ENCODE data around the gene LRRC41.
"Not testable (repeated sequence)": the region's sequence is repeated elsewhere in the genome, so short reads cannot be mapped to it uniquely, and the experiment has no call there.

Gene LRRC41

DNA sequence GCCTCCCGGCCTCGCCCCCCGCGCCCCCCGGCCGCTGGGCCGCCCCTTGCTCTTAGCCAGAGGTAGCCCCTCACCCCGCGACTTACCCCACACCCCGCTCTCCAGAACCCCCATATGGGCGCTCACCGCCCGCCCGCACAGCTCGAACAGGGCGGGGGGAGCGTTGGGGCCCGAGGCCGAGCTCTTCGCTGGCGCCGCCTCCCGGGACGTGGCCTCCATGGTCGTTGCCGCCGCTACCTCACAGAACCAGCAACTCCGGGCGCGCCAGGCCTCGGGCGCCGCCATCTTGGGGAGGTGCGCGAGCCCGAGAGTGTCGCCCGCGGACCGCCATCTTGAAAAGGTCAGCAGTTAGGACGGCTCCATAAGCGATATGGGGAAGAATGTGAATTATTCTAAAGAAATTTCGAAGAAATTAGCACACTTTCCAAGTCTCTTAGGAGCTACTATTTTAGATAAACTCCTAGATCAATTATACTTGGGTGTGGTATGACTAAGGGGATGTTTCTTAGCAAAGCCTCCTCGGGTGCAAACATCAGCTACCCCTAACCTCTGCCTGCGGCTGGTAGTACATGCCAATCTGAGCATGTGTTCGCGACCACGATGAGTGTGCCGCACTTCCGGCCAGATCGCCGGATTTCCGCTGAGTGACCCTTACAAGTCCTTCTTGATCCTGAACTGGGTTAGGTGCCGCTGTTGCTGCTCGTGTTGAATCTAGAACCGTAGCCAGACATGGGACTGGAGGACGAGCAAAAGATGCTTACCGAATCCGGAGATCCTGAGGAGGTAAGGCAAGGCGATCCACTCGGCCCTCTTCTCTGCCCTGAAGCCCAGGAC is at the start of gene LRRC41, which contains the start of gene UQCRH:
LRRC41 (minus strand) TSS at position 579 of the 834 bp plus-strand sequence; CDS start at position 285, 294 bp downstream.
UQCRH (plus strand) TSS at position 661 of the 834 bp plus-strand sequence; CDS start at position 730, 69 bp downstream.
- peak; percentile 97 for DNase-seq

GRCh38 chr1:46352363-46352762 is 48.9 kb upstream of the LRRC41 start:
- no peak for DNase-seq

DNA sequence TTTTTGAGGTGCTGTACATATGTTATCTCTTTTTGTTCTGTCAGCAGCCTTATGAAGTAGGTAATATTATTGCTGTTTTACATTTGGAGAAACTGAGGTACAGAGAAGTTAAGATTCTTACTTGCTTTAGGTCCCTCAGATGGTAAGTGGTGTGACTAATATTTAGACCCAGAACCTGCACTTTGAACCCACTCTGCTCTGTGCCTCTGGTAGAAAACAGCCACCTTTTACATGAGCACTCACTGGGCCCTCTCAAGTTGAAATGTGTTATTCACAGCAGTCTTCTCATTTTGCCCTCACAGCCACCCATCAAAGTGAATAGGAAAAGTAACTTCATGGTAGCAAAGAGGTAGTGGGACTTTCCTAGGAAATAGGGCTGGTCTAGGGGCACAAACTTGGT is 41.9 kb upstream of the LRRC41 start:
- DNase-seq: no peak

GRCh38 chr1:46344481-46344880 is 41.1 kb upstream of the LRRC41 start:
- DNase-seq: no peak

- no peak for DNase-seq
These were observed 40.3 kb upstream of the LRRC41 start for GRCh38 chr1:46343705-46344104.

DNA sequence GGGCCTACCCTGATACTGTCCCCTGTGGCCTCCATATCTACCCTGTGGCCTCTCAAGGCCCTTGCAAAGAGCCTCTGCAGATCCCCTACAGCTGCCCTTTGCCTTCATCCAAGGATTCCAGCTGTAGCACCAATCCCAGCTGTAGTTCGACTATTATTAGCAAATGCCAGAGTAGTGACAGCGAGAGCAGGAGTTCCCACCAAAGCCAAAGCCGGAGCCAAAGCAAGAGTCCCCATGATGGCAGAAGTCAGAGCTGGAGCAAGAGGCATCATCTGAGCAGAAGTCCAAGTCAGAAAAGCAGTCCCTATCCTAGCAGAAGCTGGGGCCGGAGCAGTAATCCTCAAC is 39.9 kb upstream of the LRRC41 start:
- DNase-seq: no peak

DNA sequence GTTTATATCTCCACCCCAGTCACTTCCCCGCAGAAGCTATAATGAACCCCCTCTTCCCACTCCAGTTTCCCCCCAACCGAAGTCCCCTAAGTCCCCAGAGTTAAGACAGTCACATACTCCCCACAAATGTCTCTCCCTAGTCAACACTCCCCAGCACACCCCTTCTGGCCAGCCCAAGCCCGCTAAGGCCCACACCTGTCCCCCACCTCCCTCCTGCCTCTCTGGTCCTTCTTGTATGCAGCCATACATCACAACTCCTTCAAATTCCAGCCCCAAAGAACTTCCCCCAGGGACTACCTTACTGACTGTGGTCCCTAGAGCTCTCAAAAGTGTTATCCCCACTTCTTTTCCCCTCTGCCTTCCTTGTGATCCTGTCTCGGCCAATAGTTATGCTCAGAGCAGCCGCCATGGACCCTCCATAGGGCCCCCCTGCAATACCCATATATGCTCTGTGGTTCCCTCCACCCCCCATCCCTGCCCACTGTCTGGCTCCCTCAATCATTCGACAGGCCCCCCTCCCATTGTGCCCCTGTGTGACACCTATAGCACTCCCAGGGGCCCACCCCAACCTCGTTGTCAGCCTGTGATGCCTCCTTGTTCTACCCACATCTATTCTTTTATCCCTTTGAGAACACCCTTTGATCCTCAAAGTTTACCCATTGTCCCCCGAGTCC is 39.4 kb upstream of the LRRC41 start:
- no peak for DNase-seq

- DNase-seq: no peak
These were observed 38.8 kb upstream of the LRRC41 start for GRCh38 chr1:46342084-46342656.

DNA sequence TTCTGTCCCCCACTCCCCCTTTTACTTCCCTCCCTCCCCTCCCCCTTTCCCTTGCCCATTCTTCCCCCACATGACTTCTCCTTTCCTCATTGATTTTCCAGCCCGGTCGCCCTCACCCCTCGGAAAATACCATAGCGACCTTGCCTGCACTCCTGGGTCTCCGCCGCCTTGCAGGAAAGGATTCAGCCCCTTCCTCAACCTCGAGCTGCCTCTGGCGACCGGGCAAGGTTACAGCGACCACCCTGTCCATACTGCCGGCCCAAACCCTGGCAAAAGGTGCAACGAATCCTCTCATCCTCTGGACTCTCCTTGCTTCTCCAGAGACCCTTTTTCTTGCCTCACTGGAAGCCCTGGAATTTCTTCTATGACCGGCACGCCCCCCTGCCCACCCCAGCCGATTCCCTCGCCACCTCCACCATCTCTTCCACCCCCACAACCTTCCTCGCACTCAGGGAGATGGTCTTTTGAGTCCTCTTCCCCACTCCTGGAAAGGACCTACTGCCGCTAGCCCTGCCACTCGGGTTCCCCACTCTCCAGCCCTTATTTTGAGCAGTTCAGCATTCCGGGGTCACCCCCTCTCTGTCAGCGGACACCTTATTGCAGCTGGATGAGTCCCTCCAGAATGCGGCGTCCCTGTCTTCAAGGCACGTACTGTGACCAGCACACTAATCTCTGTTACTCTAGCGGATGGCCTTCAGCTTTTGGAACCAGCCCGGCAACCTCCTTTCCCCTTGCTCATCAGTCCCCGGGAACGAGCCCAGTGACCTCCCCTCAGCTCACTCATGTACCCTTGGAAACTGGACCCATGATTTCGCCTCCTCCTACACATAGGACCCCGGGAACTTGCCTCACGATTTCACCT is 38.0 kb upstream of the LRRC41 start:
- no peak for DNase-seq

DNA sequence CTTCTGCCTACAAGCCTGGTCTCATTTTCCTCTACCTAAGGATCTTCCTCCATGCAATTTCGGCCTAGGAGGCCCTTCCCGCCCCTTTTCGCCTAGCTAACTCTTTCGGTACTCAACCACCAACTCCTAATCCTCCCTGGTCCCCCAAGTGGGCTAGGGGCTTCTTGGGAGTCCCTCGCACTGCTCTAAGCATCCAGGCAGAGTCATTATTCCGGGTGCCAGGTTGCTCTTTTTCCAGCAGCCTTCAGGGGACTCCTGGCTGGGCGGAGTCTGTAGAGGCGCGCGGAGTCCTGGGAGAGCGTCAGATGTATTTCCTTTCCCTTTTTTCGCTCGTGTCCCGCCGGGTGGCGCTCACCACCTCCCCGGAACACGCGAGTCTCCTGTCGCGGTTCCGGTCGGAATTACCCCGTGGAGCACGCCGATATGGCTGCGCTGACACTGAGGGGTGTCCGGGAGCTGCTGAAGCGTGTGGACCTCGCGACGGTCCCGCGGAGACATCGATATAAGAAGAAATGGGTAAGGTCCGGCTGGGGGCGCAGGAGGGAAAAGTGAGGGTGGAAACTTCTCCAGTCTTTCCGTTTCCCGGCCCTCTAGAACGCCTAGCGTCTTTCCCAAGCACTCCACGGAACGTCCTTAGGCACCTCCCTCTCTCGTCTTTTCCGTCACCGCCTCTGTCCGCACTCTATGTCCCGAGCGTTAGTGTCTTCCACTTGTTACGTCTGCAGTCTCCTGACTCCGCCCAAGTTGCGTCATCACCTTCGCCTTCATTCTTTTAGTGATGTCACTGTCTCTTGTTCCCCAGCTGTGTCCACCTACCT is 37.2 kb upstream of the LRRC41 start, which contains the start of gene NSUN4:
NSUN4 (plus strand) TSS at position 404 of the 818 bp plus-strand sequence; CDS start at position 424, 20 bp downstream.
- peak; percentile 96 for DNase-seq

DNA sequence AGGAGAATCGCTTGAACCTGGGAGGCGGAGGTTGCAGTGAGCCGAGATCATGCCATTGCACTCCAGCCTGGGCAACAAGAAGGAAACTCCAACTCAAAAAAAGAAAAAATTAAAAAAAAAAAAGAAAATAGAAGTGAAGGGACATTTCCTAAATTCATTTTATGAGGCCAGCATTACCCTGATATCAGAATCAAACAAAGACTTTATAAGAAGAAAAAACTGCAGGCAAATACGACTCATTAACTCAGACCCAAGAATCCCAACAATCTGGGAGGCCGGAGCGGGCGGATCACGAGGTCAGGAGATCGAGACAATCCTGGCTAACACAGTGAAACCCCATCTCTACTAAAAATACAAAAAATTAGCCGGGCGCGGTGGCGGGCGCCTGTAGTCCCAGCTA is 34.0 kb upstream of the LRRC41 start:
- DNase-seq: not testable (repeated sequence)

DNA sequence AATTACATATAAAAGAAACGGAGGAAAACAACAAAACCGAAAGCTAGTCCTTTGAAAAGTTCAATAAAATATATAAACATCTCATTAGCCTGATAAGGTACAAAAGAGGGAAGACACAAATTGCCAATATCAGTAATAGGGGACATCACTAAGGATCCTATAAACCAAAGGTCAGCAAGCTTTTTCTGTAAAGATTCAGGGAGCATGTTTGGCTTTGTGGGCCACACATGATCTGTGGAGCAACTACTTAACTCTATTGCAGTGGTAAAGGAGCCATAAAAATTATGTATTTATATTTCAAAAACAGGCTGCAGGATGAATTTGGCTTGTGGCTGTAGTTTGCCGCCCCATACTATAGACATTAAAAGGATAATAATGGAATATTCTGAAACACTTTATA is 31.7 kb upstream of the LRRC41 start:
- no peak for DNase-seq

DNA sequence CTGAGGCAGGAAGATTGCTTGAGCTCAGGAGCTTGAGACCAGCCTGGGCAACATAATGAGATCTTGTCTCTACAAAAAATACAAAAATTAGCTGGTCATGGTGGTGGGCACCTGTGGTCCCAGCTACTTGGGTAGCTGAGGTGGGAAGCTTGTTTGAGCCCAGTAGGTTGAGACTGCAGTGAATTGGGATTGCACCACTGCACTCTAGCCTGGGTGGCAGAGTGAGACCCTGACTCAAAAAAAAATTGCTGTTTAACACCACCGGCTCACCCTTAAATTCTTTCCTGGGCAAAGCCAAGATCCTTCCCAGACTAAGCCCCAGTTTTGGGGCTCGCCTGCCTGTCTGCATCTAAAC is 30.6 kb upstream of the LRRC41 start:
- DNase-seq: no peak

DNA sequence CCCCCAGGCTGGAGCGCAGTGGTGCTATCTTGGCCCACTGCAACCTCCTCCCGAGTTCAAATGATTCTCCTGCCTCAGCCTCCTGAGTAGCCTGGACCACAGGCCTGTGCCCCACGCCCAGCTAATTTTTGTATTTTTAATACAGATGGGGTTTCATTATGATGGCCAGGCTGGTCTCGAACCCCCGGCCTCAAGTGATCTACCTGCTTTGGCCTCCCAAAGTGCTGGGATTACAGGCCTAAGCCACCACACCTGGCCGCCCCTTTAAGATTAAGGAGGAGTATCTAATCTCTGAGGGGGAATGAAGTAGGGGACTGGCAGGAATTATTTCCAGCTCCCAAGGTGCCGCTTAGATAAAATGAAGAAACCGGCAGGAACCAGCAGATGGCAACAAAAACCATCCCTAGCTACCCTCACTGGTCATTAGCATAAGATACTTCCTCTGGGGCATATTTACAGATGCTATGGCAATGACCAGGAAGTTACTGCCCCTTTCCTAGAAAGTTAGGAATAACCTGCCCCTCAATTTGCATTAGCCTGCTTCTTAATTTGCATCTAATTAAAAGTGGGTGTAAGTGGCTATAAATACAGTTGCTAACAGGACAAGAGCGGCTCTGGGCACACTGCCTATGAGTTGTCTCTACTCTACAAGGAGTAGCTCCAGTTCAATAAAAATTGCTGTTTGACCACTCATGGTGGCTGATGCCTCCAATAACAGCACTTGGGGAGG is 30.0 kb upstream of the LRRC41 start:
- DNase-seq: peak; percentile 87

- DNase-seq: not testable (repeated sequence)
These were observed 28.5 kb upstream of the LRRC41 start for GRCh38 chr1:46331786-46332540.

GRCh38 chr1:46330381-46330780 is 27.0 kb upstream of the LRRC41 start:
- not testable (repeated sequence) for DNase-seq

- not testable (repeated sequence) for DNase-seq
These were observed 26.4 kb upstream of the LRRC41 start for GRCh38 chr1:46329807-46330206.

DNA sequence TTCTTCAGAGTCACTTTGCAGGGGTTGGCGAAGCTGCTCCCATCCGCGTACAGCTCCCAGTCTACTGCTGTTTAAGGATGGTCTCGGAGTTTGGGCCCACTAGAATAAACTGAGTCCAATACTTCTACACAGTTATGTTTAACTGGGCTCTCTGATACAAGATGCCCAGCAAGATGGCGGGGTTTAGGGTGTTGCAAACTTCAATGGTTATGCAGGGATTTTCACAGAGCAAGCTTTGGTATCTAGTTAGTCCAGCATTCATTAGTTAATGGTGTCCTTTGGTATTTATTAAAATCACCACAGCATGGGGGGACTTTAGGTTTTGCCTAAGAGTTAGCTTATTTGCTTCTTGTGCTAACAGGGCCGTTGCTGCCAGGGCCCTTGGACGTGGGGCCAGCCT is 24.8 kb upstream of the LRRC41 start:
- DNase-seq: not testable (repeated sequence)

- not testable (repeated sequence) for DNase-seq
These were observed 22.1 kb upstream of the LRRC41 start for GRCh38 chr1:46325285-46326076.
